C4-2B (cell line): ENCODE data around the gene RPTOR.

Experiments
- ZFX ChIP-seq: fragments of 450-650 bp; IDR thresholded peaks from 2 replicates; pipeline ENCODE4 v1.6.1; 2017
- TF ChIP-seq, protein P1 (sequence below): fragments of 450-650 bp; conservative IDR thresholded peaks from 2 replicates; pipeline ENCODE4 v1.5.1; 2017; ENCODE audit warnings: mild to moderate bottlenecking

DNA sequence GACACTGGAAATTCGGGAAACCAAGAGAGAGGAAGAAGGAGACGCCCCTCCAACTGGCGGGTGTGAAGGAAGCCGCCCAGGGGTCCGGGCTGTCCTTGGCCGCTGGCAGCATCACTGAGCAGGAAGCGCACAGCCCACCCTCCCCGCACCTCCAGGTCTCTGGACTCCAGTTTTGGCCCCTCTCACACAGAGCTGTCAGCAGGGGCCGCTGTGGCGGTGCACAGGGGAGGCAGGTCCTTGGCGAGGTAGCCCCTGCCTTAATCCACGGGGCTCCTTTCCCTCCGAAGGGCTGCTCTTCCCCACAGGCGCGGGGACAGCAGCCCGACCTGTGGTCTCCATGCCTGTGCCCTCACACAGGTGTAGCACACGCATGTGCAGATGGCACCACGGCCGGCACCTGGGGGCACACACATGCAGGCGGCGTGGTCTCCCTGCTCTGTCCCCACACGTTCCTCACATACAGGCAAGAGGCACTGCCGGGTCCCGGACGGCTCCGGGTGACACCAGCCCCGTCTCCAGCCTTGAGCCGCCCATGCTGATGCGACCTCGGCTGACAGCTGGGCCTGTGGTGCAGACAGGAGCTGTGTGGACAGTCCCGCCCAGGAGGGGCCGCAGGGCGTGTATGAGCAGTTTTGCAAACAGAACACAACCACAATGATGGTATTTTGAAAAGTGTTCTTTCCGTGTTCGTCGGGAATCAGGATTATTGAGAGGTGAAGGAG lies 420.4 kb downstream of the RPTOR start:
- TF ChIP-seq, protein P1, sequence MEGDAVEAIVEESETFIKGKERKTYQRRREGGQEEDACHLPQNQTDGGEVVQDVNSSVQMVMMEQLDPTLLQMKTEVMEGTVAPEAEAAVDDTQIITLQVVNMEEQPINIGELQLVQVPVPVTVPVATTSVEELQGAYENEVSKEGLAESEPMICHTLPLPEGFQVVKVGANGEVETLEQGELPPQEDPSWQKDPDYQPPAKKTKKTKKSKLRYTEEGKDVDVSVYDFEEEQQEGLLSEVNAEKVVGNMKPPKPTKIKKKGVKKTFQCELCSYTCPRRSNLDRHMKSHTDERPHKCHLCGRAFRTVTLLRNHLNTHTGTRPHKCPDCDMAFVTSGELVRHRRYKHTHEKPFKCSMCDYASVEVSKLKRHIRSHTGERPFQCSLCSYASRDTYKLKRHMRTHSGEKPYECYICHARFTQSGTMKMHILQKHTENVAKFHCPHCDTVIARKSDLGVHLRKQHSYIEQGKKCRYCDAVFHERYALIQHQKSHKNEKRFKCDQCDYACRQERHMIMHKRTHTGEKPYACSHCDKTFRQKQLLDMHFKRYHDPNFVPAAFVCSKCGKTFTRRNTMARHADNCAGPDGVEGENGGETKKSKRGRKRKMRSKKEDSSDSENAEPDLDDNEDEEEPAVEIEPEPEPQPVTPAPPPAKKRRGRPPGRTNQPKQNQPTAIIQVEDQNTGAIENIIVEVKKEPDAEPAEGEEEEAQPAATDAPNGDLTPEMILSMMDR = no peak
- no peak for TF ChIP-seq ZFX
